GM18858 (cell line): ENCODE results near the gene ASTL.
"Not testable (repeated sequence)": the region's sequence is repeated elsewhere in the genome, so short reads cannot be mapped to it uniquely, and the experiment has no call there.

Source experiments
- ATAC-seq: cut with Tn5 transposase; IDR thresholded peaks from one replicate; pipeline ENCODE4 v1.9.1; 2021; ENCODE audit not compliant: unreplicated experiment

The ASTL gene

GRCh38 chr2:96146153-96146880 is 8.0 kb upstream of the ASTL start:
- ATAC-seq = peak; percentile 21

GRCh38 chr2:96145848-96146152 is 7.5 kb upstream of the ASTL start:
- no peak for ATAC-seq

- peak; percentile 33 for ATAC-seq
These were observed 6.9 kb upstream of the ASTL start, which contains the start of gene DUSP2 for GRCh38 chr2:96145036-96145847. DUSP2 (minus strand) TSS chr2:96145440; CDS start chr2:96145354, 86 bp downstream.

DNA sequence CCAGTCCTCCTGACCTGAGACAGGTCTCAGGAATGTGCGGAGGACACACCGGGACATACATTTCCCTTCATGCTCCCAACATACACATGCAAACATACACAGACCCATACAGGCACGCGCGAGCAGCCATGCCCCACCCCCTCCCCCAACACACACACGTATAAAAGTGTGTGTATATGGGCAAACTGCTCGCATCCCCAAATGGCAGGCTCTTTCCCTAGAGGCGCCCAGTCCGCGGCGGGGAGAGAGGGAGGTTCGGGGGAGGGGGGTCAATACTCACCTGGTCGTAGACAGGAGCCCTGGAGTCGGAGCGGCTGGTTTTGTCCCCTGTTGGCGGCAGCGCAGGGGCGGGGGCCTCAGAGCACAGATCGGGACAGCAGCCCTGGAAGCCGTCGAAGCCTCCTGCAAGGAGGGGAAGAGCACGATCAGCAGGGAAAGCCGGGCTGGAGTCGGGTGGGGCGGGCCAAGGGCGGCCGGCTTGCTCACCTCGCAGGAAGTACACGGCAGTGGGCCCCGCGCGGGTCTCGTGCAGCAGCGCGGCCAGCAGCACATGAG is 6.3 kb upstream of the ASTL start:
- ATAC-seq = no peak

- no peak for ATAC-seq
These were observed 5.7 kb upstream of the ASTL start for GRCh38 chr2:96143848-96144480.

DNA sequence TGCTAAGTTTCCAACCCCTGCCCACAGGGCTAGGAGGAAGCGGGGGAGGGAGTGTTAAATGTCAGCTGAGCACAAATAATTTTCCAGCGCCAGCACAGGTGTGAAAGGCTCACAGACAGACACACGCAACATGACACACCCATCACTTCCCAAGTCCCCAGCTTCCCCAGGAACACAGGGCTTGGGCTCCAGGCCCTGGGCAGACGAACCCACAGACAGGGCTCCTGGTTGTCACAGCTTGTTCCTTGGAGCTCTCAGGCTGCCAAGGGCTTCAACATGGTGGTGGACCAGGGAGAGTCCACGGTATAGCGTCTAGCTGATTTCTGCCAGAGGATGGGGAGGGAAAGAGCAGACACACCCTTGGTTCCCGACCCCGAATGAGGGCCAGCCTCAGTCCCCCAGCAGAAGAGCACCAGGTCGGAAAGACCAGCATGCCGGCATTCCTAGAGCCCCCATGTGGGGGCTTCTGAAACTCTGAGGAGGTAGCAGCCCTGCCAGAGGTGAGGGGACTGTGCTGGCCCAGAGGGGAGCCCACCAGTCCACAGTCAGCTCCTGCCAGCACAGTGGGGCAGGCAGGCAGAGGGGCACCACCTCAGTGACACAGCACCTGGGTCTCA is 5.0 kb upstream of the ASTL start:
- no peak for ATAC-seq

DNA sequence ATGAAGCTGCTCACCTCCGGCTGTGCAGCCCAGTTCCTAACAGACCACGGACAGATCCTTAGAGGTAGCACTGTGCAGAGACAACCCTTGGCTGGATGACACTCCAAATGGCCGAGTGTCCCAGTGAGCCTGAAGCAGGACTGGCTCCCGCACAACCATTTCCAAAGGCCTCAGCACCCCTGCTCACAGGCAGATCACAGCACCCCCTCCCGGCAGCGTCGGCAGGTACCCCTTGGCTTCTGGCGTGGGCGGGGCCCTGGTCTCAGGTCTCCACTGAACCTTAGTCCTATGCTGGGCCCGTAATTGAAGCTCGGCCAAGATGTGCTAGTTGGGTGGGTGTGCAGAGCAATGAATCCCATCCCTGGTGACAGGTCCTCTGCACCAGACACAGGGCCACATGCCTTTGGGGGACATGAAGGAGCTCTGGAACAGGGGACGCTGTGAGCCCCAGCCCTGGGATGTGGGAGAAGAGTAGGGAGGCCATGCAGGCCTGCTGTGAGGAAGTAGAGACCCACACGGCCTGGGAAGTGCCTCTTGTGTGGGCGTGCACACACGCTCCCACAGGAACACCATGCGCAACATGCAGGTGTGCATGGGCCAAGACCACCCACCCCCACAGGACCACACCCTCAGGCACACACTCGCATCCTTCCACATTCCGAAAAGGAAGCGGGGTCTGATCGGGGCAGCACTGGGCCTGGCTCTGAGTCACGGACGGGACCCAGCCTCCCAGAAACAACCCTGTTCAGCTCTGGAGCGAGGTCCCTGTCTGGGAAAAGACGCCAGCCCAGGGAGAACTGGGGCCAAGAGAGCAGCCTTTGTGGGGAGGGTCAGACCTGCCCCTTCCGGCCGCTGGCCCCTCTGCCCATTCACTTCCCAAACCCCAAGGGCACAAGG is 4.2 kb upstream of the ASTL start:
- no peak for ATAC-seq

GRCh38 chr2:96141624-96141967 is 3.3 kb upstream of the ASTL start:
- ATAC-seq = not testable (repeated sequence)

GRCh38 chr2:96140941-96141623 is 2.8 kb upstream of the ASTL start:
- ATAC-seq = no peak

DNA sequence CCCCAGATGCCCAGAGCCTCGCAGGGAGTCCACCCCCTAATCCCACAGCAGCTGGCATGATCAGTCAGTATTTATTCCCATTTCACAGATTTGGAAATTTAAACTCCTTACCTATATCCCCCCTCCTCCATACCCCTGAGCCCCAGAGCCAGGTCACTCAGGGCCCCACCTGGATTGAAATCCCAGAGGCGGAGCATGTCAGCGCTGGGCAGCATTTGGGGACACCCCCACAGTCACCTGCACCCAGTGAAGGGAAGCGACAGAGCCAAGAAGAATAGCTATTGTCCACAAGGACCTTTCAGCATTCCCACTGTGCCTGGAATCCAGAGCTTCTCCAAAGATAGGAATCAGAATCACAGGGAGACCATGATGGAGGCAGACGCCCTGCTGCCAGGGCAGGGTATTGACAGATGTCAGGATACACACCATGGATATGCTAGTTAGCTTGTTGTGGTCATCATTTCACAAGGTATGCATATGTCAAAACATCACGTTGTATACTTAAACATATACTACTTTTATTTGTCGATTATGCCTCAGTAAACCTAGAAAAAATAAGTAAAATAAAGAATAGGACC is 968 bp upstream of the ASTL start:
- no peak for ATAC-seq

DNA sequence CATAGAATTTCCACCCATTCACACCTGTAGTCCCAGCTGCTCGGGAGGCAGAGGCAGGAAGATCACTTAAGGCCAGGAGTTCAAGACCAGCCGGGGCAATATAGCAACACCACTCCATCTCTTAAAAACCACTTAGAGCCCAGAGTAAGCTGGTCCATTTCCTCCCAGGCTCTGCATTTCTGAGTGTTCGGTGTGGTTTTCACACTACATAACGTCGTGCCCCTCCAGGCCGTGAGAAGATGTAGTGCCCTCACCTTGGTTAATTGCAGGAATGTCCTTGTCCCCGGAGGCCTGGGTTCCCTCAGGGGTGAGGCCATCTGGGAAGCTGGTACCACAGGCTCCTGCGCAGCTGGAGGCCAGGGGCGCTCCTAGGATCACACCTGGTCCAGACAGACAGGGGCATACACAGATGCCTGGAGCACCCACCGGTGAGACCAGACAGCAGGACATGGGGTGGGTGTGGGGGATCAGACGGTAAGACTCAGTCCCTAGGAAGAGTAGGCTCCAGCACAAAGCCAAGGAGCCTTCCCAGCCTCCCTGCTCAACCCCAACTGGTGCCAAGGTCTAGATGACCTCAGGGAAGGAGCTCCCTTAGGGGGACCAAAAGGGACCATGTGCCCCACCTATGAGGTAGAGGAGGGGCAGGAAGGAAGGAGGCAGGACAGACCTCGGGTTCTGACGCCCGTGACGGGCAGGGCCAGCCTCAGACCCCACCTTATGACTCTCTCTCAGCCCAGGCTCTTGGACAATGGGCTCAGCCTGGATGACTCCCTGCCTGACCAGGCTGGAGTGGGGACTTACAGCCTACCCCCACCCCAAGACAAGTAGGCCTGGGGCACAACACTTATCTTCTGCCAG is 752 bp downstream of the ASTL start:
- no peak for ATAC-seq

GRCh38 chr2:96136129-96136720 is 2.1 kb downstream of the ASTL start:
- ATAC-seq = no peak

- no peak for ATAC-seq
These were observed 2.7 kb downstream of the ASTL start for GRCh38 chr2:96135621-96136020.

DNA sequence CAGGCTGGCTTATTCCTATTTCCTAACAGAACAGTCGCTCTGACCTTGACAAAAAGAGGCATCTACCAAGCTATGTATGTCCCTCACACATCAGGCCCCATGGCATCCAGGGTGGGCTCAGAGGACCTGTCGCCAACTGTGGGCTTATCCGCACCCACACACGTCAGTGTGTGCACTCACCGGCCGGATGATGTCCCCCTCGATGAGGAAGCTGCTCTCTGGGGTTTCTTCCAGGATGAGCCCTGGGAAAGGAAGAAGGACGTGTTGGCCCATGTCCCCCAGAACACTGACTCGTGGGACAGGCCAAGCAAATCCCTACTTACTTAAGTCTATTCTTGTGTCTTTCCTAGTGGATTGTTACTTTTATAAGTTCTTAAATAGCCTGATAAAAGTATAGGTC is 3.1 kb downstream of the ASTL start:
- ATAC-seq = no peak

- no peak for ATAC-seq
These were observed 3.9 kb downstream of the ASTL start for GRCh38 chr2:96134421-96134820.

DNA sequence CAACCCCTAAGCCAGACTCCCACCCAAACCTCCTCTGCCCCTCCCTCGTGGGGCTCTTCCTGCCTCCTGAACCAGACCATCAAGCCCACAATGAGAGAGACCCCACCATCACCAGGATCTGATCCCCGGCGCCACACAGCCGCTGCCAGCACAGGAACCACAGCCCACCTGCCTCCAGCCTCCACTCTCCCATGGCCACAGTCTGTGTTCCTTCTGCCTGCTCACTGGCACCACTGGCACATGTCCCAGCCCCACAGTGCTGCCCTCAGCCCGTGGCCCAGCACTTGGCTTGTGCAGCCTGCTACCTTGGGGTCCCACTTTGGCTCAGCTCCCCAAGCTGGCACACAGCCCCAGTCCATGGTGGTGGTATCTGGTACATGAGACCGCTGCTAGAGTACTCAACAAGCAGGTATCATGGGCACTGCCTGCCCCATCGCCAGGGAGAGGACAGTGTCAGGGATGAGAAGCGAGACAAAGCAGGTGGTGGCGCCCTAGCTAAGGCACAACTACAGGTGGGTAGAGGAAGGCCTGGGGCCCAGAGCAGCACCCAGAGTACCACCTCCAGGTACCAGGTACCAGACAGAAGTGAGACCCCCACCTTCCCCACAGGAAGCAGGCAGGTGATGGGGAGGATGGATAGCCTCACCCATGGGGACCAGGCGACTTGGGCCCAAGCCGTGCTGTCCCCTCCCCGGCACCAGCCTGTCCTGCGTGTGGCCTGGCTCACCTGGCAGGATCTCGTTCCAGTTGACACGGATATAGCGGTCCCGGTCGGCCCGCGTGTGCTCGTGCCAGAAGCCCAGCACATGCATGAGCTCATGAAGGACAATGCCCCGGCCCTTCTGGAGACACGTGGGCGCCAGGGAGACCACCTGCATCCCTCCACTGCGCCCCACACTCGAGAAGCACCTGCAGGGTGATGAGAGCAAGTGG is 6.2 kb downstream of the ASTL start:
- ATAC-seq = no peak

DNA sequence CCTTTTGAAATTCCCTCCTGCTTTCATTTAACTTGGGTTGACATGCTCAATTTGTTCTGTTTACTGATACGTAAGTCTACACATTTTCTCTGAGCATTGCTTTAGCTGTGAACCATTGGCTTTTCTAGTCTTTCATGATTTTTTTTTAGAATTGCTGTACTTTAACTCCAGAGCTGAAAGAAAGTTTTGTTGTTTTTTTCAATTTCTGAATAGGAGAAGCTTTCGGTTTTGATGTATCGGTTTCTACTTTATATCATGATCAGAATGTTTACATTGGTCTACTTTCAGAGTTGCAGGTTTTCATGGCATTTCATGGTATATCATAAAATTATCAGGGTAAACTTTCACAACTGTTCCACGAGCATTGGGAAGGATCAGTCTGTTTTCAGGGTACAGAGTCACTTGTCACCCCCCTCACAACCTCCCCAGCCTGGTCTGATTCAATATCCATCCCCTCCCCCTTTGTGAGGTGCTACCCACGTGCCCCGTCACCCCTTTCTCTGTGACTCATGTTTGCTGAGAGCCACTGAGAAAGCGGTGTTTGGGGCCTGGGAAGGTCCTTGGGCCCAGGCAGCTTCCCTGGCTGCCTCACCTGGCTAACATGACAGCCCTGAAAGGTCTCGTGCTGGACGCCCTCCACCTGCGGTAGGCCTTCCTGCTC is 7.0 kb downstream of the ASTL start:
- no peak for ATAC-seq
